ENCODE data around the gene TTC12. TPM values are rescaled to one million over a fixed set of nuclear protein-coding genes. Genes with fewer than 3 reads are reported as not detected.

The TTC12 gene
- total RNA-seq, 1 experiment from 2014 or later = 25.0 TPM

- TF ChIP-seq EZH2 (IDR thresholded peaks at IDR 0.05; ENCODE audit: low read depth) (no peak), CTCF (conservative IDR thresholded peaks at IDR 0.05) (no peak)
- Histone ChIP-seq H3K27me3 (ENCODE audit: insufficient read depth, low read depth) (no peaks in the 10 kb centered on the region), H3K36me3 (ENCODE audit: low read depth) (peaks cover 3% of the 10 kb centered on the region; the same call in 1 of the 2 replicates), H3K79me2 (ENCODE audit: low read depth) (peaks cover 13% of the 10 kb centered on the region), H3K9me3 (ENCODE audit: insufficient read depth, low read depth) (no peaks in the 10 kb centered on the region), H3F3A (ENCODE audit: insufficient read depth, low read depth) (no peaks in the 10 kb centered on the region), H4K20me1 (ENCODE audit: insufficient read depth) (no peaks in the 10 kb centered on the region), H3K27ac (no peak overlapping the region), H3K9me2 (ENCODE audit: insufficient read depth) (no peaks in the 10 kb centered on the region), H3K4me2 (peak overlapping the region; percentile 80), H3K4me3 (peak overlapping the region; percentile 83; the same call in 1 of the 2 replicates), H3K4me1 (replicated peaks; ENCODE audit: insufficient read depth) (peaks cover 16% of the 10 kb centered on the region), H2AFZ (no peak overlapping the region; the same call in 1 of the 2 replicates)
- intact Hi-C loops (cut with micrococcal nuclease; ENCODE audit: unreplicated experiment) = loop anchor here (5.0 to 10.0 kb wide), 2 partner anchors 459 to 661 kb away; partner anchors contain the start of genes CLDN25, HTR3A and ZW10
- POLR2A ChIA-PET (ENCODE audit: unreplicated experiment) = interaction anchor here (0.6 kb wide), 1 partner anchor 427 kb away, joined by 3 read pairs; no protein-coding TSS in a partner anchor
- BruUV-seq (replicated peaks) = no TSS peak
- CTCF ChIA-PET = no interaction called here
- DNase-seq = no peak
Measured at GRCh38 chr11:113315811-113316210, 1.4 kb downstream of the TTC12 start.

GRCh38 chr11:113316256-113316655 lies 1.9 kb downstream of the TTC12 start:
- intact Hi-C loops (cut with micrococcal nuclease; ENCODE audit: unreplicated experiment) = loop anchor here (5.0 to 10.0 kb wide), 2 partner anchors 459 to 661 kb away; partner anchors contain the start of genes CLDN25, HTR3A and ZW10
- H3K4me1 ChIP-seq (replicated peaks; ENCODE audit: insufficient read depth) = peaks cover 16% of the 10 kb centered on the region
- peaks cover 3% of the 10 kb centered on the region; the same call in 1 of the 2 replicates for H3K36me3 ChIP-seq (ENCODE audit: low read depth)
- no peak overlapping the region for H3K27ac ChIP-seq
- ChIA-PET CTCF (no interaction called here), POLR2A (ENCODE audit: unreplicated experiment) (no interaction called here)
- no peak overlapping the region for H3K4me2 ChIP-seq
- H3K9me3 ChIP-seq (ENCODE audit: insufficient read depth, low read depth) = no peaks in the 10 kb centered on the region
- H2AFZ ChIP-seq = no peak overlapping the region
- no peak for DNase-seq
- BruUV-seq (replicated peaks) = no TSS peak
- H3K79me2 ChIP-seq (ENCODE audit: low read depth) = peaks cover 13% of the 10 kb centered on the region
- H3K4me3 ChIP-seq = no peak overlapping the region
- H3F3A ChIP-seq (ENCODE audit: insufficient read depth, low read depth) = no peaks in the 10 kb centered on the region
- no peaks in the 10 kb centered on the region for H3K27me3 ChIP-seq (ENCODE audit: insufficient read depth, low read depth)
- TF ChIP-seq CTCF (conservative IDR thresholded peaks at IDR 0.05) (no peak), EZH2 (IDR thresholded peaks at IDR 0.05; ENCODE audit: low read depth) (no peak)
- no peaks in the 10 kb centered on the region for H3K9me2 ChIP-seq (ENCODE audit: insufficient read depth)
- no peaks in the 10 kb centered on the region for H4K20me1 ChIP-seq (ENCODE audit: insufficient read depth)

GRCh38 chr11:113317339-113317738 lies 3.0 kb downstream of the TTC12 start:
- BruUV-seq (replicated peaks) = no TSS peak
- ChIA-PET POLR2A (ENCODE audit: unreplicated experiment) (no interaction called here), CTCF (no interaction called here)
- Histone ChIP-seq H4K20me1 (ENCODE audit: insufficient read depth) (no peaks in the 10 kb centered on the region), H3K4me3 (no peak overlapping the region), H3K9me3 (ENCODE audit: insufficient read depth, low read depth) (no peaks in the 10 kb centered on the region), H3K9me2 (ENCODE audit: insufficient read depth) (no peaks in the 10 kb centered on the region), H2AFZ (no peak overlapping the region), H3K27ac (no peak overlapping the region), H3K4me2 (no peak overlapping the region), H3K4me1 (replicated peaks; ENCODE audit: insufficient read depth) (peaks cover 16% of the 10 kb centered on the region), H3K27me3 (ENCODE audit: insufficient read depth, low read depth) (no peaks in the 10 kb centered on the region), H3K79me2 (ENCODE audit: low read depth) (peaks cover 13% of the 10 kb centered on the region), H3F3A (ENCODE audit: insufficient read depth, low read depth) (no peaks in the 10 kb centered on the region), H3K36me3 (ENCODE audit: low read depth) (peaks cover 3% of the 10 kb centered on the region; the same call in 1 of the 2 replicates)
- TF ChIP-seq CTCF (conservative IDR thresholded peaks at IDR 0.05) (no peak), EZH2 (IDR thresholded peaks at IDR 0.05; ENCODE audit: low read depth) (no peak)
- no peak for DNase-seq
- intact Hi-C loops (cut with micrococcal nuclease; ENCODE audit: unreplicated experiment) = loop anchor here (5.0 to 10.0 kb wide), 2 partner anchors 457 to 660 kb away; partner anchors contain the start of genes CLDN25, HTR3A and ZW10
